Progenitor cell of endocrine pancreas (in vitro differentiated cells): ENCODE results near the gene PARP14. TPM values are rescaled to one million over a fixed set of nuclear protein-coding genes. Genes with fewer than 3 reads are reported as not detected.

Experiments
- DNase-seq: peaks from one replicate; pipeline ENCODE4 v3.0.0; 2021; ENCODE audit warnings: low spot score; ENCODE audit not compliant: unreplicated experiment
- H3K27ac Mint-ChIP-seq: 2 replicates; pipeline ENCODE4 v1.8.0; 2021; ENCODE audit warnings: mild to moderate bottlenecking, moderate library complexity, mixed read lengths
- H3K27me3 Mint-ChIP-seq: 2 replicates; pipeline ENCODE4 v1.8.0; 2021; ENCODE audit warnings: mixed read lengths
- H3K36me3 Mint-ChIP-seq: 2 replicates; pipeline ENCODE4 v1.8.0; 2022; ENCODE audit warnings: mixed read lengths; ENCODE audit not compliant: insufficient read depth
- H3K4me1 Mint-ChIP-seq: 2 replicates; pipeline ENCODE4 v1.8.0; 2021; ENCODE audit warnings: low read depth, mixed read lengths
- H3K4me3 Mint-ChIP-seq: 2 replicates; pipeline ENCODE4 v1.8.0; 2021; ENCODE audit warnings: low read depth, mild to moderate bottlenecking, moderate library complexity, mixed read lengths
- H3K9me3 Mint-ChIP-seq: 2 replicates; pipeline ENCODE4 v1.8.0; 2021; ENCODE audit warnings: low read depth, mixed read lengths
- long read RNA-seq: library from polyadenylated mRNA; unstranded; transcript quantifications from one replicate; pipeline ENCODE4 v2.0.0, GENCODE V29; 2020
- total RNA-seq: library from RNA; stranded (reverse); gene quantifications from 2 replicates; pipeline ENCODE4 v1.2.1, GENCODE V29; 2021
- TF ChIP-seq, protein P1 (sequence below): fragments of 200-600 bp; sonication (generic); IDR thresholded peaks from one replicate; pipeline ENCODE4 v1.5.0; 2021; ENCODE audit warnings: antibody characterized with exemption, mild to moderate bottlenecking; ENCODE audit not compliant: unreplicated experiment

Gene PARP14, protein sequence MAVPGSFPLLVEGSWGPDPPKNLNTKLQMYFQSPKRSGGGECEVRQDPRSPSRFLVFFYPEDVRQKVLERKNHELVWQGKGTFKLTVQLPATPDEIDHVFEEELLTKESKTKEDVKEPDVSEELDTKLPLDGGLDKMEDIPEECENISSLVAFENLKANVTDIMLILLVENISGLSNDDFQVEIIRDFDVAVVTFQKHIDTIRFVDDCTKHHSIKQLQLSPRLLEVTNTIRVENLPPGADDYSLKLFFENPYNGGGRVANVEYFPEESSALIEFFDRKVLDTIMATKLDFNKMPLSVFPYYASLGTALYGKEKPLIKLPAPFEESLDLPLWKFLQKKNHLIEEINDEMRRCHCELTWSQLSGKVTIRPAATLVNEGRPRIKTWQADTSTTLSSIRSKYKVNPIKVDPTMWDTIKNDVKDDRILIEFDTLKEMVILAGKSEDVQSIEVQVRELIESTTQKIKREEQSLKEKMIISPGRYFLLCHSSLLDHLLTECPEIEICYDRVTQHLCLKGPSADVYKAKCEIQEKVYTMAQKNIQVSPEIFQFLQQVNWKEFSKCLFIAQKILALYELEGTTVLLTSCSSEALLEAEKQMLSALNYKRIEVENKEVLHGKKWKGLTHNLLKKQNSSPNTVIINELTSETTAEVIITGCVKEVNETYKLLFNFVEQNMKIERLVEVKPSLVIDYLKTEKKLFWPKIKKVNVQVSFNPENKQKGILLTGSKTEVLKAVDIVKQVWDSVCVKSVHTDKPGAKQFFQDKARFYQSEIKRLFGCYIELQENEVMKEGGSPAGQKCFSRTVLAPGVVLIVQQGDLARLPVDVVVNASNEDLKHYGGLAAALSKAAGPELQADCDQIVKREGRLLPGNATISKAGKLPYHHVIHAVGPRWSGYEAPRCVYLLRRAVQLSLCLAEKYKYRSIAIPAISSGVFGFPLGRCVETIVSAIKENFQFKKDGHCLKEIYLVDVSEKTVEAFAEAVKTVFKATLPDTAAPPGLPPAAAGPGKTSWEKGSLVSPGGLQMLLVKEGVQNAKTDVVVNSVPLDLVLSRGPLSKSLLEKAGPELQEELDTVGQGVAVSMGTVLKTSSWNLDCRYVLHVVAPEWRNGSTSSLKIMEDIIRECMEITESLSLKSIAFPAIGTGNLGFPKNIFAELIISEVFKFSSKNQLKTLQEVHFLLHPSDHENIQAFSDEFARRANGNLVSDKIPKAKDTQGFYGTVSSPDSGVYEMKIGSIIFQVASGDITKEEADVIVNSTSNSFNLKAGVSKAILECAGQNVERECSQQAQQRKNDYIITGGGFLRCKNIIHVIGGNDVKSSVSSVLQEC (N-terminal part only)
- total RNA-seq, result 20.0 and 21.4 TPM in 2 replicates
- long read RNA-seq, partial matches to known transcripts, result 37 of 42 reads
- long read RNA-seq, other reads (novel, unspliced or antisense), result 5 of 42 reads

DNA sequence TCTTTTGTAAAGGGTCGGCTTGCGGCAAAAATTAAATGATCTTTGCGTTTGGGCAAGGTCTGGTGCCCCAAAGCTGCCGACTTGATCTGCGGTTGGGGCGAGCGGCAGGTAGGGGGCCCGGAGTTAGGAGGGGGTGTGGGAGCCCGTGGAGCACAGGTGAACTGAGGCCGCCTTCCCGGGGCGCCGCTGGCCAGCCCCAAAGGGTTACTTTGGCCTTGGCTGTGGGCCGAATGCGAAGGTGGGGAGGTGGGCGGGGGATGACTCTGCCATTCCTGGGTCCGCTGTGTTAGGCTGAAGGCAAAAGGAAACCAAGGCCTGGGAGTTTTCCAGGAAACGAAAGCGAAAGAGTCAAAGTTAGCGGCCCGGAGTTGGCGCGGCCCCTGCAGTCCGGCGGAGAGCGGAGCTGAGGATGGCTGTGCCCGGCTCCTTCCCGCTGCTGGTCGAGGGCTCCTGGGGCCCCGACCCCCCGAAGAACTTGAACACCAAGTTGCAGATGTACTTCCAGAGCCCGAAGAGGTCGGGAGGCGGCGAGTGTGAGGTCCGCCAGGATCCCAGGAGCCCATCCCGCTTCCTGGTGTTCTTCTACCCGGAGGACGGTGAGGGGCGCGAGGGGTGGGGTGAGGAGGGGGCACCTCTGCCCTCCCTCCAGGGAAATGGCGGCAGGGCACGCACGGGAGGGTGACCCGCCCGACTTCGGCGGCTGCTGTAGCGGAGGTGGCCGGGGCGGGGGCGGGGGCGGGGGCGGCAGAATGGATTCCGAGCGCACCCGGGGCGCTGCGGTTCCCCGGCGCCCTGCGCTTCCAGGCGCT, at the start of gene PARP14:
Gene PARP14 (plus strand): TSS at position 365 of the 809 bp plus-strand sequence. CDS start 45 bp downstream, at position 410.
- peak within 1 kb of the TSS; percentile 90 for H3K27ac Mint-ChIP-seq
- peak; percentile 27 for DNase-seq
- peaks cover 16% of the 10 kb centered on the region for H3K4me1 Mint-ChIP-seq
- no peaks in the 10 kb centered on the region for H3K9me3 Mint-ChIP-seq
- TF ChIP-seq, protein P1, sequence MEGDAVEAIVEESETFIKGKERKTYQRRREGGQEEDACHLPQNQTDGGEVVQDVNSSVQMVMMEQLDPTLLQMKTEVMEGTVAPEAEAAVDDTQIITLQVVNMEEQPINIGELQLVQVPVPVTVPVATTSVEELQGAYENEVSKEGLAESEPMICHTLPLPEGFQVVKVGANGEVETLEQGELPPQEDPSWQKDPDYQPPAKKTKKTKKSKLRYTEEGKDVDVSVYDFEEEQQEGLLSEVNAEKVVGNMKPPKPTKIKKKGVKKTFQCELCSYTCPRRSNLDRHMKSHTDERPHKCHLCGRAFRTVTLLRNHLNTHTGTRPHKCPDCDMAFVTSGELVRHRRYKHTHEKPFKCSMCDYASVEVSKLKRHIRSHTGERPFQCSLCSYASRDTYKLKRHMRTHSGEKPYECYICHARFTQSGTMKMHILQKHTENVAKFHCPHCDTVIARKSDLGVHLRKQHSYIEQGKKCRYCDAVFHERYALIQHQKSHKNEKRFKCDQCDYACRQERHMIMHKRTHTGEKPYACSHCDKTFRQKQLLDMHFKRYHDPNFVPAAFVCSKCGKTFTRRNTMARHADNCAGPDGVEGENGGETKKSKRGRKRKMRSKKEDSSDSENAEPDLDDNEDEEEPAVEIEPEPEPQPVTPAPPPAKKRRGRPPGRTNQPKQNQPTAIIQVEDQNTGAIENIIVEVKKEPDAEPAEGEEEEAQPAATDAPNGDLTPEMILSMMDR, result peak; percentile 42
- H3K36me3 Mint-ChIP-seq, result peaks cover 3% of the 10 kb centered on the region
- peak within 1 kb of the TSS; percentile 89 for H3K4me3 Mint-ChIP-seq
- H3K27me3 Mint-ChIP-seq, result peaks cover 7% of the 10 kb centered on the region

DNA sequence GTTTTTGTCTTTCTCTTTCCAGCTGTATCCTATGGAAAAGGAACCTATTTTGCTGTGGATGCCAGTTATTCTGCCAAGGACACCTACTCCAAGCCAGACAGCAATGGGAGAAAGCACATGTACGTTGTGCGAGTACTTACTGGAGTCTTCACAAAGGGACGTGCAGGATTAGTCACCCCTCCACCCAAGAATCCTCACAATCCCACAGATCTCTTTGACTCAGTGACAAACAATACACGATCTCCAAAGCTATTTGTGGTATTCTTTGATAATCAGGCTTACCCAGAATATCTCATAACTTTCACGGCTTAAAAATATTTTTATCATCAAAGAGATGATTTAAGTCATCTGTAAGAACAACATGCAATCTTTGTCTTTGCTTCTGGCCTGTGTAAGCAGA, 44.9 kb upstream of the PARP14 start:
- H3K4me1 Mint-ChIP-seq, result no peaks in the 10 kb centered on the region
- H3K9me3 Mint-ChIP-seq, result no peaks in the 10 kb centered on the region
- DNase-seq, result no peak
- H3K4me3 Mint-ChIP-seq, result no peak overlapping the region
- peaks cover 3% of the 10 kb centered on the region for H3K27me3 Mint-ChIP-seq
- H3K27ac Mint-ChIP-seq, result no peak overlapping the region
- H3K36me3 Mint-ChIP-seq, result no peaks in the 10 kb centered on the region
- TF ChIP-seq, protein P1, result no peak

DNA sequence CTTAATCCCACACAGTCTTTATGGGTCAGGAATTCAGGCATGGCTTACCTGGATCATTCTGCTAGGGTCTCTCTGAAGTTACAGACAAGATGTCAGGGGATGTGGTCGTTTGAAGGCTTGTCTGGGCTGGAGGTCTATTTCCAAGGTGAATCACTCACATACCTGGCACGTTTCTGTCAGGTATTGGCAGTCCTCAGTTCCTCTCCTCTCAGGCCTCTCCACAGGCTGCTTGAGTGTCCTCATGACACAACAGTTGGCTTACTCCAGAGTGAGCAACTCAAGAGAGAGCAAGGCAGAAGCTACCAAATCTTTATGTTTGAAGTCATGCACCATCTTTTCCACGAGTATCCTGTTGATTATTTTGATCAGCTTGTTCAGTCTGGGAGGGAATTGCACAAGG, 43.9 kb upstream of the PARP14 start:
- TF ChIP-seq, protein P1, result no peak
- H3K4me3 Mint-ChIP-seq, result no peak overlapping the region
- H3K36me3 Mint-ChIP-seq, result no peaks in the 10 kb centered on the region
- H3K9me3 Mint-ChIP-seq, result no peaks in the 10 kb centered on the region
- DNase-seq, result no peak
- H3K27ac Mint-ChIP-seq, result no peak overlapping the region
- peaks cover 3% of the 10 kb centered on the region for H3K27me3 Mint-ChIP-seq
- no peaks in the 10 kb centered on the region for H3K4me1 Mint-ChIP-seq

DNA sequence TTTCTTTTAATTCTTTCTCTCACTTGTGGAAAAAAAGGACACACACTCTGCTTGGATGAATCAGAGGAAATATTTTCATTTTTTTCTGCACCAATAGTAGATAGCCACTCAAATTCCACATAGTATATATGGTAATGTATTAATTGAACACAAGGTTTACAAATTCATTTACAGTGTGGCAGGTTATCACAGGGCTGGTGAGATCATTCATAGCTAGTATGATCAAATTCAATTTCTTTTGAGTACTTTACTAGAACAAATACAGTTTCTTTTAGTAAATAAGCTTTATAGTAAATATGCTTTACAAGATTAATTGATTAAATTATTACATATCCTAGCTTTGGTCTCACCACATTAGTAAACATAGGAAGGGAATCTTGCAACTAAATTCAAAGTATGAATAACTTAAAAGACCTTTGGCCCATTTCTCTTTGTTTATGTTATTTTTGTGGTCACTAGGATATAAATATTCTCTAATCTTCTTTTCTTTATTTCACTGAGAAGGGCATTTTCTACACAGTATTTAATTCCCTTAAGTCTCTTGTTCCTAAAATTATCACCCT, 40.1 kb upstream of the PARP14 start:
- Mint-ChIP-seq H3K27ac (no peak overlapping the region), H3K9me3 (no peaks in the 10 kb centered on the region), H3K36me3 (no peaks in the 10 kb centered on the region), H3K4me1 (no peaks in the 10 kb centered on the region), H3K4me3 (no peak overlapping the region), H3K27me3 (no peaks in the 10 kb centered on the region)
- TF ChIP-seq, protein P1, result no peak
- no peak for DNase-seq
